Neural crest cell (in vitro differentiated cells): ENCODE data around the gene AFF2. TPM values are rescaled to one million over a fixed set of nuclear protein-coding genes. Genes with fewer than 3 reads are reported as not detected.

Experiments
- DNase-seq: peaks from one replicate; pipeline ENCODE4 v3.0.0; 2021; ENCODE audit warnings: low read depth, mixed read lengths, low spot score
- H3K27ac Mint-ChIP-seq: one replicate; pipeline ENCODE4 v1.8.0; 2021; ENCODE audit warnings: mild to moderate bottlenecking, mixed read lengths; ENCODE audit not compliant: unreplicated experiment
- H3K27me3 Mint-ChIP-seq: 2 replicates; pipeline ENCODE4 v1.8.0; 2021; ENCODE audit warnings: low read depth, mild to moderate bottlenecking, mixed read lengths
- H3K36me3 Mint-ChIP-seq: 2 replicates; pipeline ENCODE4 v1.8.0; 2021; ENCODE audit warnings: low read depth, mild to moderate bottlenecking, mixed read lengths
- H3K4me1 Mint-ChIP-seq: 2 replicates; pipeline ENCODE4 v1.8.0; 2021; ENCODE audit warnings: mixed read lengths
- H3K4me3 Mint-ChIP-seq: one replicate; pipeline ENCODE4 v1.8.0; 2021; ENCODE audit warnings: mild to moderate bottlenecking, mixed read lengths
- H3K9me3 Mint-ChIP-seq: 2 replicates; pipeline ENCODE4 v1.8.0; 2021; ENCODE audit warnings: mixed read lengths
- CTCF ChIP-seq: fragments of 200-600 bp; sonication (generic); conservative IDR thresholded peaks from 2 replicates; pipeline ENCODE4 v1.5.0; 2021; ENCODE audit warnings: antibody characterized with exemption, mild to moderate bottlenecking
- total RNA-seq: library from RNA; stranded (reverse); gene quantifications from 2 replicates; pipeline ENCODE4 v1.2.1, GENCODE V29; 2021

Gene AFF2
- total RNA-seq, 1 donor from 2014 or later, result 15.4 TPM

GRCh38 chrX:148836741-148837140 lies 336.3 kb downstream of the AFF2 start:
- H3K36me3 Mint-ChIP-seq, result no peaks in the 10 kb centered on the region
- no peaks in the 10 kb centered on the region for H3K4me1 Mint-ChIP-seq
- peaks cover 2% of the 10 kb centered on the region for H3K9me3 Mint-ChIP-seq
- no peak for TF ChIP-seq CTCF
- no peak overlapping the region for H3K4me3 Mint-ChIP-seq
- H3K27ac Mint-ChIP-seq, result no peak overlapping the region
- no peak for DNase-seq
- no peaks in the 10 kb centered on the region for H3K27me3 Mint-ChIP-seq

DNA sequence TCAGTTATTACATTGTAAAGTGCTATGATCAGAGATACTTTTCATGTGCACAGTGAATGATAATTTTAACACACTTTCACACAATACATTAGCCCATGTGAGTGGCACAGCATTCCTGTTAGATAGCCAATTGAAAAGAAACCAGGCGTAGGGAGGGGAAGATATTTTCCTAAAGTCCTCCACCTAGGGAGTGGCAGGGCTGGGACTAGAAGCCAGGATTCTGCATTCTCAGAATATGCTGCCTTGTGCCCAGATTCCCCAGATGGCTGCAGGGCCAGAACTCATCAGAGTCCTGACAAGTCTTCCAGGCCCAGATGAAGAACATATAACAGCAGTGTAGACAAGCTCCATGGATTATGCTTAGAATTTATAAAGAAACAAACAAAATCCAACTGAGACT lies 350.2 kb downstream of the AFF2 start:
- H3K4me1 Mint-ChIP-seq, result peaks cover 4% of the 10 kb centered on the region
- H3K27me3 Mint-ChIP-seq, result no peaks in the 10 kb centered on the region
- no peak overlapping the region for H3K27ac Mint-ChIP-seq
- no peak for TF ChIP-seq CTCF
- H3K36me3 Mint-ChIP-seq, result no peaks in the 10 kb centered on the region
- H3K4me3 Mint-ChIP-seq, result no peak overlapping the region
- no peak for DNase-seq
- H3K9me3 Mint-ChIP-seq, result no peaks in the 10 kb centered on the region

GRCh38 chrX:148854306-148854705 lies 353.9 kb downstream of the AFF2 start:
- Mint-ChIP-seq H3K9me3 (no peaks in the 10 kb centered on the region), H3K36me3 (no peaks in the 10 kb centered on the region), H3K27ac (no peak overlapping the region), H3K27me3 (peaks cover 6% of the 10 kb centered on the region), H3K4me1 (peaks cover 4% of the 10 kb centered on the region), H3K4me3 (no peak overlapping the region)
- TF ChIP-seq CTCF, result no peak
- DNase-seq, result no peak

GRCh38 chrX:148856505-148856904 lies 356.1 kb downstream of the AFF2 start:
- peaks cover 4% of the 10 kb centered on the region for H3K4me1 Mint-ChIP-seq
- H3K27me3 Mint-ChIP-seq, result peaks cover 10% of the 10 kb centered on the region
- TF ChIP-seq CTCF, result no peak
- no peaks in the 10 kb centered on the region for H3K36me3 Mint-ChIP-seq
- no peak overlapping the region for H3K27ac Mint-ChIP-seq
- H3K4me3 Mint-ChIP-seq, result no peak overlapping the region
- no peak for DNase-seq
- H3K9me3 Mint-ChIP-seq, result no peaks in the 10 kb centered on the region

GRCh38 chrX:148865277-148866210 lies 365.1 kb downstream of the AFF2 start:
- Mint-ChIP-seq H3K4me3 (no peak overlapping the region), H3K4me1 (peaks cover 12% of the 10 kb centered on the region), H3K36me3 (peaks cover 3% of the 10 kb centered on the region), H3K27me3 (peaks cover 62% of the 10 kb centered on the region), H3K27ac (no peak overlapping the region), H3K9me3 (peaks cover 9% of the 10 kb centered on the region)
- no peak for DNase-seq
- no peak for TF ChIP-seq CTCF
